NCI-H2196 (cell line): ENCODE data around the gene IGLL5.

ENCODE experiments used
- DNase-seq: peaks from one replicate; lab custom pipeline; 2025; ENCODE audit not compliant: unreplicated experiment; lab: John Stamatoyannopoulos, UW

IGLL5 gene

GRCh38 chr22:22936915-22937656, 49.5 kb downstream of the IGLL5 start:
- DNase-seq = no peak

DNA sequence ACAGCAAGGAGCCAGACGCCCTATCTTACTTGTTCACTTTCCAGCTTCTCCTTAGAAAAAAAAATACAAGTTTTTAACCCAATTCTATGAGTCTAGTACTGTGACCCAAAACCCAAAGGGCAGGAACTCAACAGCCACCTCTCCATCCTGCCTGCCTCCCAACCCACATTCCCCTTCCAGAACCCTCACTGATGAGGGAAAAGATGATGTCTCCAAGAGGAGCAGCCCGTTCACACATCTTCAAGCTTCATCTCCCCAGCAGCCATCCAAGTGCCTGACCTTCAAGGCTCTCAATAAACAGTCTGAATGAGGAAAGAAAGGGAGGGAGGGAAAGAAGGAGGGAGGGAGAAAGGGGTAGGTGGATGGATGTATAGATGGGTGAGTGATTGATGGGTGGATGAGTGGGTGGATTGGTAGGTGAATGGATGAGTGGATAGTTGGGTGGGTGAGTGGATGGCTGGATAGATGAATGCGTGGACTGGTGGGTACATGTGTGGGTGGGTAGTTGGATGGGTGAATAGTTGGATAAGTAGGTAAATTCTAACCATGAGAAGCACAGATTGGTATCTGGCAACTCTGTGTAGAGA, 50.4 kb downstream of the IGLL5 start:
- DNase-seq = no peak

GRCh38 chr22:22938672-22939587, 51.3 kb downstream of the IGLL5 start:
- no peak for DNase-seq

- DNase-seq = no peak
Measured at GRCh38 chr22:22939588-22940368, 52.2 kb downstream of the IGLL5 start.

DNA sequence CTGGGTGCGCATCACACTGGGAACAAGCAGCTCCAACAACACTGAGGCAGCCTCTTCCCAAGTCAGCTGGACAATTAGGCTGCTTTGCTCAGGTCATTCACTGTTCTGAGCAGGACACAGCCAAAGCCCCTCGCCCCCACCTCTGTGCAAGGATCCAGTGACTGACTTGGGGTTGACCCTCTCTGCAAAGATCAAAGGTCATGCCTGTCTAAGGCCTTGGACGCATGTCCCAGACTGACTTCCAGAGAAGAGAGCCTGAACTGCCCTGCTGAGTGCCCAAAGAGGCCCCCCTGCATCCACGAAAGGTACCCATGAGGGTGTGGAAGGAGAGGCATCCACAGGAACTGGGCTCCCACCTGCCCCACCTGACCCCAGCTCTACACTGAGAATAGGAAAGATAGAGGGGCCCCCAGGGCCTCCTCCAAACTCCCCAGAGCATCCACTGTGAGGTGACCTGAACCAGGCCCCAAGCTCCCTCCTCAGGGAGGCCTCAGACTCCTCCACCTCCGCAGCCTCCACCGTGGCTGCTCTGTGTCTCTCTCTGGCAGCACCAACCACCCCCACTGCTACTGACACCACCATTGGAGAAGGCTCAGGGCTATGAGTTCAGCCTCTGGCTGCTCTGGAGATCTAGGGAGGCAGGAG, 53.5 kb downstream of the IGLL5 start:
- DNase-seq = no peak

GRCh38 chr22:22941831-22942510, 54.4 kb downstream of the IGLL5 start:
- no peak for DNase-seq

DNA sequence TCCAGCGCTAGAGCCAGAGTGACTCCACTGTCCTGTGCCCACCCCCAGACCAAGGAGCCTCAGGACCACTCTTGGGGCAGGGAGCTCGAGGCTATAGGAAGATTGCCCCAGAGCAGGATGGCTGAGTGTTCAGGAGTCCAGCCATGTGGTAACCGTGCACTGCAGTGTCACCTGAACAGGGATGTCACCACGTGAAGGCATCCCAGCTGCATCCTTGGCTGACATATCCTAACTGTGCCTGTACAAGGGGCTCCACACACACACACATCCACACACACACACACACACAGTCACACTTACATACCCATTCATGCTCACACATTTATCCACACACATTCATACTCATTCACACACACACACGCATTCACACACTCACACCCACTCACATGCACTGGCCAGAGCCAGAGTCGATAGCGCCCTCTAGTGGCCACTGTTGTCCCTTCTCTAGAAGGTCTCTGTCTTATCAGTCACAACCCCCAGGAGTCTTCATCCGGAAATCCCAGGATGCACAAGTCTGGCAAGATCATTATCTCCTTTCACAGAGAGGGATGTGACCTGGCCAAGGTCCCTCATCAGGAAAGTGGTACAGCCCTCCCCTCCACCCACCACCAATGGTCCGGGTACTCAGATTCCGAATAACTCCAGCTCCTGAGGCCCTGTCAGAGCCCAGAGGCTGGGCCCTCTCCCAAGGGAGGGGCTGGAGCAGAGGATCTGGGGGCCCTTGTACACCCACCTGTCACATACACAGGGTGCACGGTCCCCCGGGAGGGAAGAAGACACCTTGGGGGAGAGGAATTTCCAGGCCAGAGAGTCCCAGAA, 55.1 kb downstream of the IGLL5 start:
- peak; percentile 58 for DNase-seq

DNA sequence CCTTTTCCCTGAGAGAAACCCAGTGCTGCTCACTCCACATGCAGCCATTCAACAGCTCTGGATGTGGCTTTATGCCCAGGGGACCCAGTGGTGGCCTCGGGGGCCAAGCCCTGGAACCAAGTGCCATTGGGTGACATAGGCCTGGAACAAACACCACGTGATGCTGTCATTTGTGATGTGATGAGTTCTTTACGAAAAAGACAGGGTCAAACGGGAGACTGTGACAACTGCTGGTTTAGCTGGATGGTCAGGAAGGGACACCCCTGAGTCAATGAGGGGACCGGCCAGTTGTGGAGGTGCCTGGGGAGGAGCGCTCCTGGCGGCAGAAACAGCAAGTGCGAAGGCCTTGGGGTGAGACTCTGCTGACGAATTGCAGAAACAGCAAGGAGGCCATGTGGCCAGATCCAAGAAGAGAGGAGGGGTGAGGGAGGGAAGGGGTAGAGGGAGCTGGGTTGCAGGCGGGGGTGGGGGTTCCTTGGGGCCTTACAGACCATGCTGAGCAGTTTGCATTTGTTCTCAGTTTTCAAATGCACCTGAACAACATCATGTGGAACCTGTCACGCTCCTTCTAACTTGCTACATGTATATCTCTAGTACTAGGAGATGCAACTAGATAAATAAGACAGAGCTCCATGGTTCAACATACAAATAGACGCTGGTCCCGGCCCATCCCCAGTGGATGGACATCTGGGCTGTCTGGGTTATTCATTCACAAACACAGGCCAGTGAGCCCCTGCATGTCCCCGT, 56.1 kb downstream of the IGLL5 start:
- no peak for DNase-seq

- no peak for DNase-seq
Measured at GRCh38 chr22:22944268-22944985, 56.8 kb downstream of the IGLL5 start.

GRCh38 chr22:22945195-22945594, 57.6 kb downstream of the IGLL5 start:
- DNase-seq = no peak
